ENCODE data around the gene RGPD3. TPM values are rescaled to one million over a fixed set of nuclear protein-coding genes. Genes with fewer than 3 reads are reported as not detected.

Gene RGPD3
- total RNA-seq, 1 donor from 2014 or later: 0.07 TPM

DNA sequence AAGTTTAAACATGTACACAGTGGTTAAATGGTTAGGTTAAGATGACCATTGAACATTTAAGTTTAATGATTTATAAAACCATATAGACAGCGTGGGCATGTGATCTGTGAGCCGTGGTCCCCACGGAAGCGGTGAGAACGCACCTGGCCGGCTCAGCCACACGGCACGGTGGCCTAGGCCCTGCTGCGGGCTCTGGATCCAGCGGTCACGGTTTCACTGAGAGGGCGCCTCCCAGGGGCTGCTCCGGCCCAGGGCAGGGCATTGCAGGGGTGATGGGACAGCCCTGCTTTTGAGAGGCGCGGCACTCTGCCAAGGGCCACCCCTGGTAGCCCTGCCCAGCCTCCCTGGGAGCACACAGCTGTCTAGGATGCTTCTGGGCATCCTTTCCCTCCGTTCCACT, 124.9 kb downstream of the RGPD3 start:
- H3K27me3 Mint-ChIP-seq (ENCODE audit: low read depth): peaks cover 3% of the 10 kb centered on the region
- no peak for DNase-seq (ENCODE audit: low spot score)
- H3K36me3 Mint-ChIP-seq (ENCODE audit: low read depth): no peaks in the 10 kb centered on the region
- peaks cover 11% of the 10 kb centered on the region for H3K4me1 Mint-ChIP-seq (ENCODE audit: low read depth)
- H3K27ac Mint-ChIP-seq (ENCODE audit: unreplicated experiment): no peak overlapping the region
- TF ChIP-seq, protein P1, sequence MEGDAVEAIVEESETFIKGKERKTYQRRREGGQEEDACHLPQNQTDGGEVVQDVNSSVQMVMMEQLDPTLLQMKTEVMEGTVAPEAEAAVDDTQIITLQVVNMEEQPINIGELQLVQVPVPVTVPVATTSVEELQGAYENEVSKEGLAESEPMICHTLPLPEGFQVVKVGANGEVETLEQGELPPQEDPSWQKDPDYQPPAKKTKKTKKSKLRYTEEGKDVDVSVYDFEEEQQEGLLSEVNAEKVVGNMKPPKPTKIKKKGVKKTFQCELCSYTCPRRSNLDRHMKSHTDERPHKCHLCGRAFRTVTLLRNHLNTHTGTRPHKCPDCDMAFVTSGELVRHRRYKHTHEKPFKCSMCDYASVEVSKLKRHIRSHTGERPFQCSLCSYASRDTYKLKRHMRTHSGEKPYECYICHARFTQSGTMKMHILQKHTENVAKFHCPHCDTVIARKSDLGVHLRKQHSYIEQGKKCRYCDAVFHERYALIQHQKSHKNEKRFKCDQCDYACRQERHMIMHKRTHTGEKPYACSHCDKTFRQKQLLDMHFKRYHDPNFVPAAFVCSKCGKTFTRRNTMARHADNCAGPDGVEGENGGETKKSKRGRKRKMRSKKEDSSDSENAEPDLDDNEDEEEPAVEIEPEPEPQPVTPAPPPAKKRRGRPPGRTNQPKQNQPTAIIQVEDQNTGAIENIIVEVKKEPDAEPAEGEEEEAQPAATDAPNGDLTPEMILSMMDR (IDR thresholded peaks at IDR 0.05): no peak
- H3K9me3 Mint-ChIP-seq (ENCODE audit: low read depth): peaks cover 3% of the 10 kb centered on the region
- no peak overlapping the region for H3K4me3 Mint-ChIP-seq (ENCODE audit: unreplicated experiment)

DNA sequence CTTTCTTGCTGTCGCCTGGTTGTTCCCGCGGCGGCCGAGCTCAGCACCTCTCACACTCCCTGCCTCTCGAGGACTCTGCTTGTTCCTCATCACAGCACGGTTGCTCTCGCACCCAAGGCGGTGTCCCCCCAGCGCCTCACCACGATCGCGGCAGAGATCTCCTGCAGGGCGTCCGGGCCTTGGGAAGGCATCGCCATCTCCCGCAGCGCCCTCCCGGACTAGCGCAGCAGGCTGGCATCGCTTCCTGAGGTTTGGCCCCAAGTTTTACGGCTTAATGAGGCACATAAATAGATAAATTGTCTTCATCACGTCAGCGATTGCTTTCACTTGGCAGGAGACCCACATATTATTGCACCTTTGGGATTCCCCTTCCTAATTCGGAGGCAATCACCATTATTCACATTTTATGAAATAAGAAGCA, 125.4 kb downstream of the RGPD3 start:
- Mint-ChIP-seq H3K9me3 (ENCODE audit: low read depth) (peaks cover 3% of the 10 kb centered on the region), H3K27ac (ENCODE audit: unreplicated experiment) (no peak overlapping the region)

DNA sequence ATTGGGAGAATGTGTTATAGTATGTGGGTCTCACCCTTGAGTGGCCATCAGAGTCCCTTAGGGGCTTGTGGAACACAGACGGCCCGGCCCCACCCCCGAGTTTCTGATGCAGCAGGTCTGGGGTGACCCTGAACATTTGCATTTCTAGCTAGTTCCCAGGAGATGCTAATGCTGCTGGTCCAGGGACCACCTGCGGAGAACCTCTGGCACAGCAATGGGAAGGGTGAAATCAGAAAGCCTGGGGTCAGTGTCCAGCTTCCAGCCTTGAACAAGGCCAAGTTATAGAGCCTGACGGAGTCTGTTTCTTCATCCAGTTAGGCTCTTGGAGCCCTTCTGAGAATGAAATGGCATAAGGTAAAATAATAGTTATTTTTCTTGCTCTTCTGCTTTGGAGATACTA, 126.5 kb downstream of the RGPD3 start:
- Mint-ChIP-seq H3K27ac (ENCODE audit: unreplicated experiment) (no peak overlapping the region), H3K4me1 (ENCODE audit: low read depth) (peaks cover 19% of the 10 kb centered on the region), H3K27me3 (ENCODE audit: low read depth) (no peaks in the 10 kb centered on the region), H3K9me3 (ENCODE audit: low read depth) (peaks cover 3% of the 10 kb centered on the region), H3K36me3 (ENCODE audit: low read depth) (no peaks in the 10 kb centered on the region), H3K4me3 (ENCODE audit: unreplicated experiment) (no peak overlapping the region)
- TF ChIP-seq, protein P1 (IDR thresholded peaks at IDR 0.05): no peak
- no peak for DNase-seq (ENCODE audit: low spot score)

More for the DNA sequence above, 125.4 kb downstream of the RGPD3 start:
- no peak overlapping the region for H3K4me3 Mint-ChIP-seq (ENCODE audit: unreplicated experiment)
- peaks cover 15% of the 10 kb centered on the region for H3K4me1 Mint-ChIP-seq (ENCODE audit: low read depth)
- no peaks in the 10 kb centered on the region for H3K36me3 Mint-ChIP-seq (ENCODE audit: low read depth)
- TF ChIP-seq, protein P1 (IDR thresholded peaks at IDR 0.05): no peak
- H3K27me3 Mint-ChIP-seq (ENCODE audit: low read depth): peaks cover 3% of the 10 kb centered on the region
- no peak for DNase-seq (ENCODE audit: low spot score)

Other genes with a start within 250 kb of the RGPD3 start
- gene CD8B2, start 19.0 kb upstream of the RGPD3 start, total RNA-seq: not detected in 3 replicates

Measured in chondrocyte (in vitro differentiated cells).